Activated CD8-positive, alpha-beta memory T cell treated with anti-CD3 and anti-CD28 coated beads for 1 hour (primary cell): ENCODE results near the gene TGM1.

Source experiments
- DNase-seq, 2 donors: peaks; one replicate each; pipeline ENCODE4 v3.0.0-alpha.2; 2020; ENCODE audit warnings: low read depth in 1 of 2; ENCODE audit errors: extremely low read depth in 1 of 2

TGM1 gene

GRCh38 chr14:24262821-24263733 is at the start of gene TGM1:
Gene TGM1 (minus strand): TSS chr14:24263177. CDS start chr14:24262352, 825 bp downstream.
- DNase-seq: no peak

- DNase-seq: no peak
Observed at GRCh38 chr14:24311837-24312615, 49.0 kb upstream of the TGM1 start.

- peak; percentile 32 to 46 for DNase-seq
Observed at GRCh38 chr14:24310646-24311604, 47.9 kb upstream of the TGM1 start, which contains the start of gene LTB4R. Gene LTB4R (plus strand): TSS chr14:24311502. CDS start chr14:24315652, 4,150 bp downstream.

GRCh38 chr14:24310265-24310645 is 47.3 kb upstream of the TGM1 start:
- DNase-seq: no peak

GRCh38 chr14:24309538-24310264 is 46.7 kb upstream of the TGM1 start, which contains the start of gene LTB4R2:
Gene LTB4R2 (plus strand): TSS chr14:24310140. CDS start chr14:24310665, 525 bp downstream.
- DNase-seq: no peak

GRCh38 chr14:24308342-24309124 is 45.6 kb upstream of the TGM1 start:
- DNase-seq: no peak

- DNase-seq: peak in 1 of 2 donors; percentile 39
Observed at GRCh38 chr14:24307575-24308341, 44.8 kb upstream of the TGM1 start, which contains the start of gene CIDEB. Gene CIDEB (minus strand): TSS chr14:24307977. CDS start chr14:24307858, 119 bp downstream.

- DNase-seq: no peak
Observed at GRCh38 chr14:24307156-24307574, 44.2 kb upstream of the TGM1 start.

- DNase-seq: no peak
Observed at GRCh38 chr14:24304019-24304387, 41.0 kb upstream of the TGM1 start.

GRCh38 chr14:24300326-24300980 is 37.5 kb upstream of the TGM1 start:
- no peak for DNase-seq

- DNase-seq: peak; percentile 84 to 93
Observed at GRCh38 chr14:24299255-24300191, 36.5 kb upstream of the TGM1 start, which contains the start of the genes DHRS1 and NOP9. Gene DHRS1 (minus strand): TSS chr14:24299780. CDS start chr14:24299106, 674 bp downstream. Gene NOP9 (plus strand): TSS chr14:24299850. CDS start chr14:24299955, 105 bp downstream.

- DNase-seq: no peak
Observed at GRCh38 chr14:24298892-24299254, 35.9 kb upstream of the TGM1 start.

GRCh38 chr14:24297190-24297964 is 34.4 kb upstream of the TGM1 start:
- no peak for DNase-seq

- peak; percentile 45 to 48 for DNase-seq
Observed at GRCh38 chr14:24296341-24297157, 33.6 kb upstream of the TGM1 start.

GRCh38 chr14:24293525-24293924 is 30.5 kb upstream of the TGM1 start:
- no peak for DNase-seq
